Gastrocnemius medialis (tissue), 4 donors: ENCODE results near the gene VDR.

Source experiments
- CTCF ChIP-seq, 5 experiments: fragments of 450-650 bp in 3 of 5; fragments of 200-600 bp in 2 of 5; sonication (generic) in 2 of 5; IDR thresholded peaks in 4 of 5; conservative IDR thresholded peaks in 1 of 5; 1 replicate in 4 of 5; 2 replicates in 1 of 5; pipeline ENCODE4 v1.5.1; 2016 to 2019; ENCODE audit warnings: antibody characterized with exemption in 5 of 5, mild to moderate bottlenecking in 3 of 5, moderate library complexity in 3 of 5
- POLR2A ChIP-seq, 2 donors: fragments of 450-650 bp; IDR thresholded peaks; one replicate each; pipeline ENCODE4 v1.6.1; 2017; ENCODE audit warnings: antibody characterized with exemption in 2 of 2, mild to moderate bottlenecking in 2 of 2, moderate library complexity in 2 of 2

DNA sequence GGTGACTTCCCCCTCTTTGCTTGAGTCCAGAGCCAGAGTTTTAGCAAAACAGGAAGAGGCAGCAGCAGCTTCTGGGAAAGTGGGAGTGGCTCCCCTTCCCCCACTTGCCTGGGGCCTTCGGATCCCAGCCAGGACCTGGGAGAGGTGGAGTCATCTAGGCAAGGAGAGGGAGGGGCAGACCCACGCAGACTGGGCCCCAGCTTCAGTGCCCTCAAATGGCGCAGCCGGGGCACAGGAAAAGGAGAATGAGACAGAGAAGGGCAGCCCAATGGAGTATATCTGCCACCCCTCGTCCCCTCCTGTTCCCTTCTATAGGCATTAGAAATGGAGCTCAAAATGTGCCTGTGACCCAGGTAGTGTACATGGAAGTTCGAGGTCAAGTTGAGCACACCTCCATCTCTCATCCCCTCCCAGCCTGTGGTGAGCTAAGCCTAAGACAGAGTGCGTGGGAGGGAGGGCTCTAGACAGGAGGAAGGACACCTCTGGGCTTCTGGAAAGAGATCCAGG, 75.8 kb downstream of the VDR start:
- TF ChIP-seq CTCF (IDR thresholded peaks at IDR 0.05 in 4 of 5, conservative IDR thresholded peaks at IDR 0.05 in 1 of 5) (no peak), POLR2A (IDR thresholded peaks at IDR 0.05) (no peak)
